H9 (cell line): ENCODE measurements around the gene TMBIM1. TPM values are rescaled to one million over a fixed set of nuclear protein-coding genes. Genes with fewer than 3 reads are reported as not detected.

Source experiments
- DNase-seq: peaks from one replicate; pipeline ENCODE4 v3.0.0-alpha.2; 2017
- H2AFZ ChIP-seq: one replicate; pipeline ENCODE4 v1.6.1; 2013; ENCODE audit warnings: mild to moderate bottlenecking, low read length, control low read depth, moderate library complexity
- H2AK5ac ChIP-seq: 2 replicates; pipeline ENCODE4 v1.6.1; 2013; ENCODE audit warnings: low read length, control low read depth, mixed read lengths; ENCODE audit not compliant: insufficient read length
- H2BK120ac ChIP-seq: one replicate; pipeline ENCODE4 v1.6.1; 2013; ENCODE audit warnings: low read depth, mild to moderate bottlenecking, low read length, control low read depth, inconsistent platforms; ENCODE audit not compliant: poor library complexity, severe bottlenecking
- H2BK12ac ChIP-seq: 2 replicates; pipeline ENCODE4 v1.6.1; 2013; ENCODE audit warnings: low read length, control low read depth, mixed read lengths, low read depth; ENCODE audit not compliant: insufficient read length
- H2BK15ac ChIP-seq: 2 replicates; pipeline ENCODE4 v1.6.1; 2013; ENCODE audit warnings: low read depth, low read length, control low read depth
- H2BK20ac ChIP-seq: one replicate; pipeline ENCODE4 v1.6.1; 2013; ENCODE audit warnings: low read depth, mild to moderate bottlenecking, low read length, control low read depth, inconsistent platforms; ENCODE audit not compliant: poor library complexity, severe bottlenecking
- H2BK5ac ChIP-seq: 2 replicates; pipeline ENCODE4 v1.6.1; 2013; ENCODE audit warnings: low read length, control low read depth, mixed read lengths; ENCODE audit not compliant: insufficient read length
- H3K14ac ChIP-seq: 2 replicates; pipeline ENCODE4 v1.6.1; 2013; ENCODE audit warnings: low read length, control low read depth; ENCODE audit not compliant: insufficient read depth
- H3K18ac ChIP-seq: 2 replicates; pipeline ENCODE4 v1.6.1; 2013; ENCODE audit warnings: low read depth, mild to moderate bottlenecking, mixed read lengths, low read length, control low read depth; ENCODE audit not compliant: insufficient read length
- H3K23ac ChIP-seq: 2 replicates; pipeline ENCODE4 v1.6.1; 2013; ENCODE audit warnings: low read length, control low read depth, mixed read lengths, low read depth; ENCODE audit not compliant: insufficient read length
- H3K23me2 ChIP-seq: 2 replicates; pipeline ENCODE4 v1.6.1; 2013; ENCODE audit warnings: low read depth, mild to moderate bottlenecking, mixed read lengths, low read length, control low read depth; ENCODE audit not compliant: insufficient read length, poor library complexity, severe bottlenecking
- H3K27ac ChIP-seq: 2 replicates; pipeline ENCODE4 v1.5.1; 2013; ENCODE audit warnings: low read length, control low read depth, mixed read lengths, low read depth; ENCODE audit not compliant: insufficient read length
- H3K27me3 ChIP-seq: 2 replicates; pipeline ENCODE4 v1.6.1; 2013; ENCODE audit warnings: low read length, control low read depth, inconsistent platforms; ENCODE audit not compliant: insufficient read depth
- H3K4ac ChIP-seq: 2 replicates; pipeline ENCODE4 v1.6.1; 2013; ENCODE audit warnings: low read depth, mild to moderate bottlenecking, control low read depth, inconsistent platforms, low read length, moderate library complexity
- H3K4me1 ChIP-seq: 2 replicates; pipeline ENCODE4 v1.6.1; 2013; ENCODE audit warnings: low read length, control low read depth, inconsistent platforms; ENCODE audit not compliant: insufficient read depth
- H3K4me2 ChIP-seq: 2 replicates; pipeline ENCODE4 v1.6.1; 2013; ENCODE audit warnings: low read length, control low read depth, mixed read lengths; ENCODE audit not compliant: insufficient read length, insufficient read depth
- H3K56ac ChIP-seq: 2 replicates; pipeline ENCODE4 v1.6.1; 2013; ENCODE audit warnings: low read depth, mild to moderate bottlenecking, mixed read lengths, low read length, control low read depth; ENCODE audit not compliant: insufficient read length
- H3K79me1 ChIP-seq: 2 replicates; pipeline ENCODE4 v1.6.1; 2013; ENCODE audit warnings: low read depth, mild to moderate bottlenecking, moderate library complexity, low read length, control low read depth, inconsistent platforms; ENCODE audit not compliant: insufficient read depth, poor library complexity, severe bottlenecking
- H3K79me2 ChIP-seq: 2 replicates; pipeline ENCODE4 v1.6.1; 2013; ENCODE audit warnings: low read length, control low read depth, inconsistent platforms; ENCODE audit not compliant: insufficient read depth
- H3K9ac ChIP-seq: 2 replicates; pipeline ENCODE4 v1.6.1; 2013; ENCODE audit warnings: low read length, control low read depth, mixed read lengths; ENCODE audit not compliant: insufficient read length; ENCODE audit errors: extremely low read depth
- H3K9me3 ChIP-seq: one replicate; pipeline ENCODE4 v1.6.1; 2013; ENCODE audit warnings: low read depth, low read length, inconsistent platforms; ENCODE audit not compliant: control insufficient read depth
- H3T11ph ChIP-seq: one replicate; pipeline ENCODE4 v1.6.1; 2013; ENCODE audit warnings: mild to moderate bottlenecking, low read length, control low read depth, inconsistent platforms
- H4K20me1 ChIP-seq: one replicate; pipeline ENCODE4 v1.6.1; 2013; ENCODE audit not compliant: control insufficient read depth, insufficient read length, insufficient read depth
- H4K5ac ChIP-seq: 2 replicates; pipeline ENCODE4 v1.6.1; 2013; ENCODE audit warnings: low read depth, mild to moderate bottlenecking, mixed read lengths, low read length, control low read depth; ENCODE audit not compliant: insufficient read length
- H4K8ac ChIP-seq: replicated peaks from 2 replicates; pipeline ENCODE4 v1.6.1; 2013; ENCODE audit warnings: low read length, control low read depth, mixed read lengths, low read depth; ENCODE audit not compliant: insufficient read length
- H4K91ac ChIP-seq: 2 replicates; pipeline ENCODE4 v1.6.1; 2013; ENCODE audit warnings: low read depth, mild to moderate bottlenecking, moderate library complexity, mixed read lengths, low read length, control low read depth; ENCODE audit not compliant: insufficient read length
- H3K27ac Mint-ChIP-seq, 3 experiments: 2 replicates in 2 of 3; 3 replicates in 1 of 3; pipeline ENCODE4 v1.8.0; 2020 to 2021; ENCODE audit warnings: mixed read lengths in 3 of 3, mild to moderate bottlenecking in 1 of 3, moderate library complexity in 1 of 3
- H3K27me3 Mint-ChIP-seq: 2 replicates; pipeline ENCODE4 v1.8.0; 2021; ENCODE audit warnings: low read depth, mild to moderate bottlenecking, moderate library complexity, mixed read lengths
- H3K36me3 Mint-ChIP-seq, 3 experiments: 2 replicates in 2 of 3; 3 replicates in 1 of 3; pipeline ENCODE4 v1.8.0; 2020 to 2021; ENCODE audit warnings: low read depth in 3 of 3, mixed read lengths in 3 of 3; ENCODE audit not compliant: insufficient read depth in 1 of 3
- H3K4me1 Mint-ChIP-seq, 2 experiments: 2 replicates each; pipeline ENCODE4 v1.8.0; 2020; ENCODE audit warnings: mixed read lengths in 2 of 2
- H3K4me3 Mint-ChIP-seq, 2 experiments: 2 replicates in 1 of 2; 3 replicates in 1 of 2; pipeline ENCODE4 v1.8.0; 2020 to 2021; ENCODE audit warnings: mild to moderate bottlenecking in 2 of 2, mixed read lengths in 2 of 2, moderate library complexity in 1 of 2
- H3K9me3 Mint-ChIP-seq, 2 experiments: 2 replicates in 1 of 2; 3 replicates in 1 of 2; pipeline ENCODE4 v1.8.0; 2020; ENCODE audit warnings: mild to moderate bottlenecking in 2 of 2, mixed read lengths in 2 of 2, moderate library complexity in 1 of 2
- CTCF ChIP-seq: fragments of 200-600 bp; sonication (generic); conservative IDR thresholded peaks from 3 replicates; pipeline ENCODE4 v1.8.0; 2021; ENCODE audit warnings: antibody characterized with exemption, mild to moderate bottlenecking
- WGBS: extraction: QIAGEN DNeasy Blood & Tissue Kit; methylation state at CpG from one replicate; pipeline ENCODE4 v1.1.7; 2013; ENCODE audit warnings: missing lambda C conversion rate, low lambda C conversion rate, mixed read lengths; ENCODE audit not compliant: insufficient read length; ENCODE audit errors: extremely low coverage; 5-methylcytosine and 5-hydroxymethylcytosine counted together
- total RNA-seq: library from RNA; stranded (reverse); gene quantifications from 2 replicates; pipeline ENCODE4 v1.2.1, GENCODE V29; 2021

TMBIM1 gene
- total RNA-seq, 1 experiment from 2014 or later = 17.4 TPM

GRCh38 chr2:218325566-218326160, 33.4 kb upstream of the TMBIM1 start:
- Histone ChIP-seq H3K79me2 (no peaks in the 10 kb centered on the region), H3K4me2 (no peak overlapping the region), H2BK12ac (no peak overlapping the region), H4K20me1 (no peaks in the 10 kb centered on the region), H3T11ph (no peak overlapping the region), H2BK5ac (no peak overlapping the region), H3K27ac (no peak overlapping the region), H3K9ac (no peak overlapping the region), H4K8ac (no peak overlapping the region), H4K91ac (no peak overlapping the region), H3K56ac (no peak overlapping the region), H2AFZ (no peak overlapping the region), H3K4me1 (peaks cover 9% of the 10 kb centered on the region; the same call in 1 of the 2 replicates), H3K9me3 (no peaks in the 10 kb centered on the region), H3K27me3 (no peaks in the 10 kb centered on the region), H3K14ac (no peak overlapping the region), H3K18ac (no peak overlapping the region), H3K23ac (no peak overlapping the region), H3K4ac (no peak overlapping the region), H2BK20ac (no peak overlapping the region), H3K23me2 (peaks cover 9% of the 10 kb centered on the region), H2BK120ac (no peak overlapping the region), H2AK5ac (no peak overlapping the region), H2BK15ac (no peak overlapping the region), H4K5ac (no peak overlapping the region), H3K79me1 (no peaks in the 10 kb centered on the region)
- Mint-ChIP-seq H3K4me1 (peaks cover 38 to 53% of the 10 kb centered on the region in 2 experiments), H3K4me3 (peak overlapping the region in 1 of 2 experiments; percentile 43; a peak in 1 of 5 replicates), H3K36me3 (no peaks in the 10 kb centered on the region), H3K27ac (peak overlapping the region in 1 of 3 experiments; percentile 46; a peak in 1 of 7 replicates), H3K9me3 (no peaks in the 10 kb centered on the region), H3K27me3 (no peaks in the 10 kb centered on the region)
- WGBS = no CpG with 5 or more reads among the region's 4 CpGs
- no peak for DNase-seq
- no peak for TF ChIP-seq CTCF
